Effector memory CD8-positive, alpha-beta T cell (primary cell): Measurements from ENCODE around the gene PTPN2.
A peak's percentile ranks its signal among the peaks of the same experiment; 100 is the strongest.

ENCODE experiments used
- ATAC-seq: fragments of 150-1000 bp; cut with Tn5 transposase; replicated peaks from 2 replicates; pipeline ENCODE4 v1.10.0; 2021; ENCODE audit warnings: mild to moderate bottlenecking, moderate library complexity
- DNase-seq, 3 experiments: peaks; one replicate each; pipeline ENCODE4 v3.0.0; 2021
- H3K27ac Mint-ChIP-seq, 2 donors: one replicate each; pipeline ENCODE4 v1.8.0; 2022; ENCODE audit warnings: mild to moderate bottlenecking in 2 of 2, mixed read lengths in 2 of 2, moderate library complexity in 2 of 2
- H3K27me3 Mint-ChIP-seq, 2 donors: one replicate each; pipeline ENCODE4 v1.8.0; 2022; ENCODE audit warnings: mixed read lengths in 2 of 2
- H3K36me3 Mint-ChIP-seq: one replicate; pipeline ENCODE4 v1.8.0; 2022; ENCODE audit warnings: mild to moderate bottlenecking, moderate library complexity, mixed read lengths; ENCODE audit not compliant: insufficient read depth
- H3K4me1 Mint-ChIP-seq, 2 donors: one replicate each; pipeline ENCODE4 v1.8.0; 2022; ENCODE audit warnings: low read depth in 2 of 2, mixed read lengths in 2 of 2
- H3K4me3 Mint-ChIP-seq, 2 donors: one replicate each; pipeline ENCODE4 v1.8.0; 2022; ENCODE audit warnings: mild to moderate bottlenecking in 2 of 2, mixed read lengths in 2 of 2, moderate library complexity in 2 of 2
- H3K9me3 Mint-ChIP-seq, 2 donors: one replicate each; pipeline ENCODE4 v1.8.0; 2022; ENCODE audit warnings: mixed read lengths in 2 of 2

The PTPN2 gene

GRCh38 chr18:12821408-12821807, 62.6 kb downstream of the PTPN2 start:
- peak overlapping the region in 1 of 2 donors; percentile 70 for H3K27ac Mint-ChIP-seq
- H3K4me1 Mint-ChIP-seq = peaks cover 2 to 11% of the 10 kb centered on the region in 2 donors
- no peak overlapping the region for H3K4me3 Mint-ChIP-seq
- ATAC-seq (no peak), DNase-seq (no peak)
- no peaks in the 10 kb centered on the region for H3K9me3 Mint-ChIP-seq
- no peaks in the 10 kb centered on the region for H3K27me3 Mint-ChIP-seq
- H3K36me3 Mint-ChIP-seq = peaks cover 34% of the 10 kb centered on the region

GRCh38 chr18:12820506-12820905, 63.5 kb downstream of the PTPN2 start:
- Mint-ChIP-seq H3K9me3 (no peaks in the 10 kb centered on the region), H3K27me3 (no peaks in the 10 kb centered on the region), H3K36me3 (peaks cover 35% of the 10 kb centered on the region), H3K4me3 (no peak overlapping the region), H3K27ac (peak overlapping the region; percentile 20 to 70), H3K4me1 (peaks cover 2 to 11% of the 10 kb centered on the region in 2 donors)
- no peak for ATAC-seq
- no peak for DNase-seq

GRCh38 chr18:12819841-12820240, 64.2 kb downstream of the PTPN2 start:
- Mint-ChIP-seq H3K36me3 (peaks cover 32% of the 10 kb centered on the region), H3K4me1 (peaks cover 2 to 11% of the 10 kb centered on the region in 2 donors), H3K27me3 (no peaks in the 10 kb centered on the region), H3K27ac (peak overlapping the region in 1 of 2 donors; percentile 20), H3K9me3 (no peaks in the 10 kb centered on the region), H3K4me3 (no peak overlapping the region)
- DNase-seq (no peak), ATAC-seq (no peak)

- Mint-ChIP-seq H3K9me3 (no peaks in the 10 kb centered on the region), H3K27me3 (no peaks in the 10 kb centered on the region), H3K4me3 (no peak overlapping the region), H3K36me3 (peaks cover 30% of the 10 kb centered on the region), H3K4me1 (peaks cover 2 to 11% of the 10 kb centered on the region in 2 donors), H3K27ac (peak overlapping the region in 1 of 2 donors; percentile 20)
- ATAC-seq = no peak
- no peak for DNase-seq
These were observed 64.7 kb downstream of the PTPN2 start for GRCh38 chr18:12819322-12819721.

- Mint-ChIP-seq H3K4me1 (peaks cover 2 to 11% of the 10 kb centered on the region in 2 donors), H3K36me3 (peaks cover 32% of the 10 kb centered on the region)
These were observed 65.8 kb downstream of the PTPN2 start for GRCh38 chr18:12818243-12818642.

GRCh38 chr18:12816451-12816850, 67.6 kb downstream of the PTPN2 start:
- no peaks in the 10 kb centered on the region for H3K27me3 Mint-ChIP-seq
- H3K27ac Mint-ChIP-seq = no peak overlapping the region
- peaks cover 39% of the 10 kb centered on the region for H3K36me3 Mint-ChIP-seq
- ATAC-seq (no peak), DNase-seq (no peak)
- H3K9me3 Mint-ChIP-seq = no peaks in the 10 kb centered on the region
- no peak overlapping the region for H3K4me3 Mint-ChIP-seq
- peaks cover 2 to 10% of the 10 kb centered on the region in 2 donors for H3K4me1 Mint-ChIP-seq

More at GRCh38 chr18:12818243-12818642, 65.8 kb downstream of the PTPN2 start:
- no peaks in the 10 kb centered on the region for H3K9me3 Mint-ChIP-seq
- DNase-seq (no peak), ATAC-seq (no peak)
- peak overlapping the region; percentile 20 to 53 for H3K27ac Mint-ChIP-seq
- H3K4me3 Mint-ChIP-seq = no peak overlapping the region
- no peaks in the 10 kb centered on the region for H3K27me3 Mint-ChIP-seq

- no peak for DNase-seq
- no peak for ATAC-seq
- Mint-ChIP-seq H3K27me3 (no peaks in the 10 kb centered on the region), H3K36me3 (peaks cover 29% of the 10 kb centered on the region), H3K4me1 (peaks cover 6 to 7% of the 10 kb centered on the region in 2 donors), H3K27ac (peak overlapping the region in 1 of 2 donors; percentile 62), H3K9me3 (no peaks in the 10 kb centered on the region), H3K4me3 (no peak overlapping the region)
These were observed 72.7 kb downstream of the PTPN2 start for GRCh38 chr18:12811191-12811950.

- Mint-ChIP-seq H3K4me1 (peaks cover 9 to 25% of the 10 kb centered on the region in 2 donors), H3K9me3 (no peaks in the 10 kb centered on the region), H3K36me3 (peaks cover 23% of the 10 kb centered on the region), H3K27ac (peak overlapping the region in 1 of 2 donors; percentile 44), H3K27me3 (no peaks in the 10 kb centered on the region), H3K4me3 (no peak overlapping the region)
- DNase-seq (no peak), ATAC-seq (no peak)
These were observed 80.7 kb downstream of the PTPN2 start for GRCh38 chr18:12803069-12803936.

GRCh38 chr18:12802538-12802937, 81.5 kb downstream of the PTPN2 start:
- H3K27me3 Mint-ChIP-seq = no peaks in the 10 kb centered on the region
- no peak overlapping the region for H3K4me3 Mint-ChIP-seq
- no peaks in the 10 kb centered on the region for H3K9me3 Mint-ChIP-seq
- peaks cover 23% of the 10 kb centered on the region for H3K36me3 Mint-ChIP-seq
- H3K27ac Mint-ChIP-seq = peak overlapping the region in 1 of 2 donors; percentile 44
- H3K4me1 Mint-ChIP-seq = peaks cover 9 to 23% of the 10 kb centered on the region in 2 donors
- no peak for DNase-seq
- no peak for ATAC-seq

GRCh38 chr18:12796448-12796847, 87.6 kb downstream of the PTPN2 start:
- Mint-ChIP-seq H3K36me3 (peaks cover 39% of the 10 kb centered on the region), H3K27me3 (no peaks in the 10 kb centered on the region), H3K27ac (no peak overlapping the region), H3K4me3 (no peak overlapping the region), H3K4me1 (no peaks in the 10 kb centered on the region), H3K9me3 (no peaks in the 10 kb centered on the region)
- ATAC-seq (no peak), DNase-seq (no peak)

GRCh38 chr18:12791610-12792009, 92.4 kb downstream of the PTPN2 start:
- Mint-ChIP-seq H3K9me3 (no peaks in the 10 kb centered on the region), H3K27ac (no peak overlapping the region), H3K36me3 (peaks cover 21% of the 10 kb centered on the region), H3K4me1 (no peaks in the 10 kb centered on the region), H3K4me3 (no peak overlapping the region), H3K27me3 (no peaks in the 10 kb centered on the region)
- ATAC-seq (no peak), DNase-seq (no peak)

GRCh38 chr18:12786669-12787068, 97.4 kb downstream of the PTPN2 start:
- no peak overlapping the region for H3K4me3 Mint-ChIP-seq
- ATAC-seq (no peak), DNase-seq (no peak)
- no peaks in the 10 kb centered on the region for H3K4me1 Mint-ChIP-seq
- no peaks in the 10 kb centered on the region for H3K9me3 Mint-ChIP-seq
- no peaks in the 10 kb centered on the region for H3K27me3 Mint-ChIP-seq
- peaks cover 9% of the 10 kb centered on the region for H3K36me3 Mint-ChIP-seq
- peak overlapping the region in 1 of 2 donors; percentile 13 for H3K27ac Mint-ChIP-seq

GRCh38 chr18:12783524-12783923, 100.5 kb downstream of the PTPN2 start:
- Mint-ChIP-seq H3K36me3 (peaks cover 9% of the 10 kb centered on the region), H3K27ac (no peak overlapping the region), H3K27me3 (no peaks in the 10 kb centered on the region), H3K4me1 (no peaks in the 10 kb centered on the region), H3K4me3 (no peak overlapping the region), H3K9me3 (no peaks in the 10 kb centered on the region)
- DNase-seq (no peak), ATAC-seq (no peak)
